Activated CD4-positive, alpha-beta T cell treated with anti-CD3 and anti-CD28 coated beads, Interleukin-2, Interleukin-4, amounts not matched to agents 100 ng/mL and 50 ng/mL, durations not matched to agents 16 hours and 8 hours (primary cell): ENCODE data around the gene SEM1.
"Not testable (repeated sequence)": the region's sequence is repeated elsewhere in the genome, so short reads cannot be mapped to it uniquely, and the experiment has no call there.

ENCODE experiments used
- DNase-seq: peaks from one replicate; pipeline ENCODE4 v3.0.0-alpha.2; 2020; ENCODE audit warnings: low spot score

The SEM1 gene

DNA sequence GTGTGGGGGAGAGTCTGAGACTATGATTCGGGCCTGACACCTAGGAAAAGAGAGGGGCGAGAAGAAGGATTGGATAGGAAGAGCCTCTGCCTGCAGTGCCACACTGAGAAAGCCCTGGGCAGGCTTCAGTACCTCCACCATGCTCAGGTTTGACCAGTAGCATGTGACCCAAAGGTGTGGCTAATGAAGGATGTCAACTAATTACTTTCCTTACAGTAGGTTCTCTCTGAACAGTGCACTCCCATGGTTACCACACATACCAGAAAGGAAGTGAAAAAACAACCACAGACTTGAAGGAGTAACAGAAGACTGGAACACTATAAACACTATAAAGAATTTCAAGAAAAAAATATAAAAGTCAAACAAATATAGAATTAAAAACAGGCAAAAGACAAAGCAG, 46.2 kb downstream of the SEM1 start:
- DNase-seq, result no peak

DNA sequence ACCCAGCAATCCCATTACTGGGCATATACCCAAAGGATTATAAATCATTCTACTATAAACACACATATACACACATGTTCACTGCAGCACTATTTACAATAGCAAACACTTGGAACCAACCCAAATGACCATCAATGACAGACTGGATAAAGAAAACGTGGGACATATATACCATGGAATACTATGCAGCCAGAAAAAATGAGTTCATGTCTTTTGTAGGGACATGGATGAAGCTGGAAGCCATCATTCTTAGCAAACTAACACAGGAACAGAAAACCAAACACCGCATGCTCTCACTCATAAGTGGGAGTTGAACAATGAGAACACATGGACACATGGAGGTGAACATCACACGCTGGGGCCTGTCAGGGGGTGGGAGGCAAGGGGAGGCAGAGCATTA, 47.5 kb downstream of the SEM1 start:
- DNase-seq, result not testable (repeated sequence)

DNA sequence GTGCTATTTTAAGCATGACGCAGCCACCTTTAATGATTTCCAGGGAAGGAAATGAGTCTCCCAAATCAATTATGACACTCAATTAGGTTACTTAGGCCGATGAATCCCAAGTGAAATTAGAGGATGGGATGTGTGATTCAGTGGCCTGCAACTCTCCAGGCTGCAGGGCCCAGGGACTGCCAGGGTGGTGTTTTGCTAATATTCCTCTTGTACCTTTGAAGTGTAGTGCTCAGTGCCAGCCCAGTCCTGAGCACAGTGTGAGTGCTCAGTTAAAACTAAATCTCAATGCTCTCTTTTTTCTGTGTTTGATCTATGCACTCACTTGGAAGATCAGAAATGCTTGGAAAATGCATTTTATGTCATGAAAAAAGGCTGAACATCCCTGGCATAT, 51.6 kb downstream of the SEM1 start:
- DNase-seq, result no peak

DNA sequence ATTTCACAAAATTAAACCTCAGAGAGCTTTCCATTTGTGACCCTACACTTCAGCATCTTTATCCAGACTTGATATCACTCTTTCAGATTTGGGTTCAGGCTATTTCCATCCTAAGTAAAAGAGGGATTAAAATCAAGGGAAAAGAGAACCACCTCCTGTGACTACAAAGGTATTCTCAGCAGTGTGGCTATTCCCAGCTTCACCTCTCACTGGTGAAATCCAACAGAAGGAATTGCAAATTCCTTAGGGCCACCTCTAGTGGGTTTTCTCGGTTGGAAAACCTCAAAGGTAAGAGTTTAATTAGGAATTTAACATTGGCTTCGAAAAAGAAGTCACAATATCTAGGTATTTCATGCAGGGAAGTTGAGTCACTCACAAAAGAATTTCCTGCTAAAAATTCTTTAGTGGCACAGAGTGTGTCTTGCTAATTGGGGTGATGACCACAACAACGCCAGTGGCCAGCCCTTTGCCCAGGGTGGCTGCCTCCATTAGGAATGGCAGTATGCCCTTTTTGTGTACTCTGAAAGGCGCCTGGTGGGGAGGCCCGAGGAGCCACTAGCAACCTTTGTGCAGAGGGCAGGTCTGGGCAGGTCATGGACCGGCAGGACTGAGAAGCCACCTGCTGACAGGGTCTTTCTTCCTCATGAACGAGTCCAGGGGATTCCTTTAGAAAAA, 52.2 kb downstream of the SEM1 start:
- no peak for DNase-seq

DNA sequence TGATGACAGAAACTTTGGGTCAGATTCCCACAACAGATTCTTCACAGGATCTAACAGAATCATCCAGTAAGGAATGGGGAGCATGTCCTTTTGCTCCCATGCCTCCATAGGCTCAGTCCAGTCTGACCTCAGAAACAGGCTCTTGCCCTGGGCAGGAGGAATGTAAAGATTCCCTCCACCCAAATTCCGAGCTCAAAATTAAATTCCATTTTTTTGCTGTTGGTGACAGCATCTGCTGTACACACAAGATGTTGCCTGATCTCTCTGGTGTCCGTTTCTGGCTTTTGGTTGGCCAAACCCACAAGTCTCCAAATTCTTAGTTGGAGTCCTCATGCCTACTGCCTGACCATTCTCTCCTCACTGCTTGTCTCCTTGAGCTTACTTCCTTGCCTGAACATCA, 53.7 kb downstream of the SEM1 start:
- DNase-seq, result no peak

DNA sequence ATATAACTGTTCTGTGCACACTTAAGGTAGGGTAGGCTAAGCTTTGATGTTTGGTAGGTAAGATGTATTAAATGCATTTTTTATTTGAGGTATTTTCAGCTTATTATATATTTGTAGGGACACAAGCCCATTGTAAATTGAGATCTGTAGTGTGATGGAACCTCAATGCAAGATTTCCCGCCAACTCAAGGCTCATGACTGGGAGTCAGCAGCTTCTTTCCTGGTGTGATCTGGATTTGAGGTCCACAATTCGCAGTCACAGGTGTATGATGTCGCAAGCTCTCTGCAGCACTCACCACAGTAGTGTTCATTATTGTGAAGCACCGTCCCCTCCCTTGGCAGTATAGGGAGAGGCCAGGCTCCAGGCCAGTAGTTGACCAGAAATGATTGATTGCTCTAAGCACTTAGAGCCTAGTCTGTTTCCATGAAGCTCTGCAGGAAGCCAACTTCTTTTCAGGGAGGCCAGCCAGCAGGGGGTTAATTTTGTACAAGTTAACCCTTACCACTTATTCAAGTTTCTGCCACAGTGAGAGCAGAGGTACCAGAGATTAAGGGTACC, 54.9 kb downstream of the SEM1 start:
- no peak for DNase-seq

DNA sequence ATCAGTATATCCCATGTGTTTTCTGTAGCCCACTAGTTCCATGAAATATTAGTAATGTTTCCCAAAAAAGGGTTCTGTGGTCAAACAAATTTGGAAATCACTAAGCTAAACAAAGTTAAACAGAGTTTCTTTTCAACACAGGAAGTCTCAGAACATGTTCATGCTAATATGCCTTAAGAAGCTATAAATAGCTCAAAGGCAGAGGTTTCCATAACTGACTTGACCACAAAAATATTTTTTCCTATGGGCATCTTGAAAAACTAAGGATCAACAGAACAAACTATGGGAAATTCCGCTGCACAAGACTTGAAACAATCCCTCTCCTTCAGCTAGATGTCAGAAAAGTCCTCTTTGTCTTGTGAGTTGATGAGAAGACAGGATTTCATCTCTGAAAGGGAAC, 59.7 kb downstream of the SEM1 start:
- DNase-seq, result no peak

GRCh38 chr7:96648784-96649183, 60.9 kb downstream of the SEM1 start:
- no peak for DNase-seq

DNA sequence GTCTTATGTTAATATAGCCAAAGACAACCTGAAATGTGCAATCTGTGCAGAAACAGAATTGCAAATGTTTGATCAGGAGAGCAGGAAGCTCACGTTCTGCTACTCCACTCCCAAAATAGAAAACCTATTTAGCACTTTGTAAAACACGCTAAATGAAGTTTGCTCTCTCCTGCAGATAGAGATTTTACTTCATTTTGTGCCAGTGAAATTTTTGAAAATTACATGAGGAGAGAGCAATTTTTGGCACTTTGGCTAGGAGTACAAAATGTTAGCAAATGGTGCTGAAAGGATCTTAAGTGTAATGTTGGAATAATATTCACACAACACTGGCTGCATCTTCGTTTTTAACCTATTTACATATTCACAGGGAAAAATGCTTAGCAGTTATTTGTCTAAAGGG, 61.9 kb downstream of the SEM1 start:
- DNase-seq, result no peak

- DNase-seq, result no peak
These were observed 64.6 kb downstream of the SEM1 start for GRCh38 chr7:96645084-96645483.

GRCh38 chr7:96643436-96643835, 66.2 kb downstream of the SEM1 start:
- DNase-seq, result not testable (repeated sequence)

GRCh38 chr7:96640054-96640453, 69.6 kb downstream of the SEM1 start:
- DNase-seq, result no peak
